Sigmoid colon (tissue), 7 donors: ENCODE measurements around the gene OTX1. TPM values are rescaled to one million over a fixed set of nuclear protein-coding genes. Genes with fewer than 3 reads are reported as not detected.

Experiments used
- DNase-seq: peaks from one replicate; pipeline ENCODE4 v3.0.0-alpha.2; 2019
- H3K27ac ChIP-seq, 4 donors: fragments of 200-600 bp; sonication (generic); one replicate each; pipeline ENCODE4 v1.5.1; 2016 to 2019; ENCODE audit warnings: mild to moderate bottlenecking in 1 of 4
- H3K27me3 ChIP-seq, 3 donors: fragments of 200-600 bp; sonication (generic); one replicate each; pipeline ENCODE4 v1.5.1; 2019; ENCODE audit warnings: mild to moderate bottlenecking in 1 of 3
- H3K36me3 ChIP-seq, 4 donors: fragments of 200-600 bp; sonication (generic); one replicate each; pipeline ENCODE4 v1.5.1; 2016 to 2019
- H3K4me1 ChIP-seq, 4 donors: fragments of 200-600 bp; sonication (generic); one replicate each; pipeline ENCODE4 v1.5.1; 2017 to 2019
- H3K4me3 ChIP-seq, 4 donors: fragments of 200-600 bp; sonication (generic); one replicate each; pipeline ENCODE4 v1.5.1; 2017 to 2019; ENCODE audit warnings: mild to moderate bottlenecking in 2 of 4, moderate library complexity in 1 of 4
- H3K9me3 ChIP-seq, 4 donors: fragments of 200-600 bp in 3 of 4; sonication (generic) in 3 of 4; one replicate each; pipeline versions ENCODE4 v1.5.1 to v1.6.1; 2013 to 2019
- EP300 ChIP-seq, 4 donors: sonication (generic); formaldehyde crosslinking; IDR thresholded peaks; one replicate each; pipeline ENCODE4 v1.6.1; 2017; ENCODE audit warnings: antibody characterized with exemption in 4 of 4
- POLR2A ChIP-seq, 2 donors: fragments of 450-650 bp; IDR thresholded peaks; one replicate each; pipeline ENCODE4 v1.6.1; 2016; ENCODE audit warnings: antibody characterized with exemption in 2 of 2, mild to moderate bottlenecking in 2 of 2, moderate library complexity in 2 of 2
- POLR2AphosphoS5 ChIP-seq, 4 donors: sonication (generic); formaldehyde crosslinking; IDR thresholded peaks; one replicate each; pipeline ENCODE4 v1.6.1; 2017; ENCODE audit warnings: antibody characterized with exemption in 4 of 4
- WGBS, 2 donors: extraction: QIAGEN DNeasy Blood & Tissue Kit; methylation state at CpG; one replicate each; pipeline ENCODE4 v1.1.7; 2013; 5-methylcytosine and 5-hydroxymethylcytosine counted together
- intact Hi-C: fragments of 100-400 bp; cut with DNase I; formaldehyde crosslinking; loops from one replicate; pipeline ENCODE4 v1.15.1; 2023
- polyA plus RNA-seq, 3 donors: library from polyadenylated mRNA; stranded (reverse); fragments of 200-250 nt; gene quantifications; one replicate each; pipeline ENCODE4 v1.2.3, GENCODE V29; 2013
- total RNA-seq, 4 donors: library from RNA; depleted of rRNA; stranded (reverse); fragments of >200 nt; gene quantifications; one replicate each; pipeline ENCODE4 v1.1.0, GENCODE V29; 2016
- TF ChIP-seq, protein P1 (sequence below), 4 experiments: fragments of 450-650 bp in 3 of 4; fragments of 200-600 bp in 1 of 4; IDR thresholded peaks; one replicate each; pipeline ENCODE4 v1.5.1; 2016 to 2019; ENCODE audit warnings: antibody characterized with exemption in 4 of 4, mild to moderate bottlenecking in 3 of 4, moderate library complexity in 2 of 4
- donor health status: healthy with polysubstance abuse.
- donor health status: Bipolar disorder and iron deficiency.
- donor health status: healthy.

Gene OTX1
- total and polyA plus RNA-seq, 7 donors = 0.54 TPM; not detected in 6

GRCh38 chr2:63041592-63041991 is 9.0 kb upstream of the OTX1 start:
- no peak for DNase-seq
- no peak overlapping the region for H3K27ac ChIP-seq
- intact Hi-C loops = no loop called here
- no peaks in the 10 kb centered on the region for H3K9me3 ChIP-seq
- H3K36me3 ChIP-seq = peaks cover 0 to 36% (median 11%) of the 10 kb centered on the region in 4 donors
- 100% methylated on average over 1 of the region's 1 CpG for WGBS, 2 donors
- no peaks in the 10 kb centered on the region for H3K4me1 ChIP-seq
- TF ChIP-seq, protein P1, sequence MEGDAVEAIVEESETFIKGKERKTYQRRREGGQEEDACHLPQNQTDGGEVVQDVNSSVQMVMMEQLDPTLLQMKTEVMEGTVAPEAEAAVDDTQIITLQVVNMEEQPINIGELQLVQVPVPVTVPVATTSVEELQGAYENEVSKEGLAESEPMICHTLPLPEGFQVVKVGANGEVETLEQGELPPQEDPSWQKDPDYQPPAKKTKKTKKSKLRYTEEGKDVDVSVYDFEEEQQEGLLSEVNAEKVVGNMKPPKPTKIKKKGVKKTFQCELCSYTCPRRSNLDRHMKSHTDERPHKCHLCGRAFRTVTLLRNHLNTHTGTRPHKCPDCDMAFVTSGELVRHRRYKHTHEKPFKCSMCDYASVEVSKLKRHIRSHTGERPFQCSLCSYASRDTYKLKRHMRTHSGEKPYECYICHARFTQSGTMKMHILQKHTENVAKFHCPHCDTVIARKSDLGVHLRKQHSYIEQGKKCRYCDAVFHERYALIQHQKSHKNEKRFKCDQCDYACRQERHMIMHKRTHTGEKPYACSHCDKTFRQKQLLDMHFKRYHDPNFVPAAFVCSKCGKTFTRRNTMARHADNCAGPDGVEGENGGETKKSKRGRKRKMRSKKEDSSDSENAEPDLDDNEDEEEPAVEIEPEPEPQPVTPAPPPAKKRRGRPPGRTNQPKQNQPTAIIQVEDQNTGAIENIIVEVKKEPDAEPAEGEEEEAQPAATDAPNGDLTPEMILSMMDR (IDR thresholded peaks at IDR 0.05) = no peak
- TF ChIP-seq EP300 (IDR thresholded peaks at IDR 0.05) (no peak), POLR2AphosphoS5 (IDR thresholded peaks at IDR 0.05) (no peak), POLR2A (IDR thresholded peaks at IDR 0.05) (no peak)
- no peak overlapping the region for H3K4me3 ChIP-seq
- peaks cover 0 to 44% (median 9%) of the 10 kb centered on the region in 3 donors for H3K27me3 ChIP-seq

GRCh38 chr2:63044362-63045327 is 6.0 kb upstream of the OTX1 start:
- H3K36me3 ChIP-seq = peaks cover 0 to 31% (median 11%) of the 10 kb centered on the region in 4 donors
- H3K4me1 ChIP-seq = peaks cover 0 to 19% (median 15%) of the 10 kb centered on the region in 4 donors
- intact Hi-C loops = no loop called here
- H3K9me3 ChIP-seq = peaks cover 0 to 4% (median 0%) of the 10 kb centered on the region in 4 donors
- DNase-seq = no peak
- H3K27me3 ChIP-seq = peaks cover 27 to 74% (median 39%) of the 10 kb centered on the region in 3 donors
- no peak overlapping the region for H3K4me3 ChIP-seq
- WGBS, 2 donors = 96 to 97% methylated on average over 36 of the region's 36 CpGs
- no peak for TF ChIP-seq POLR2A (IDR thresholded peaks at IDR 0.05)
- no peak for TF ChIP-seq POLR2AphosphoS5 (IDR thresholded peaks at IDR 0.05)
- TF ChIP-seq, protein P1 (IDR thresholded peaks at IDR 0.05) = no peak
- no peak for TF ChIP-seq EP300 (IDR thresholded peaks at IDR 0.05)
- H3K27ac ChIP-seq = no peak overlapping the region

DNA sequence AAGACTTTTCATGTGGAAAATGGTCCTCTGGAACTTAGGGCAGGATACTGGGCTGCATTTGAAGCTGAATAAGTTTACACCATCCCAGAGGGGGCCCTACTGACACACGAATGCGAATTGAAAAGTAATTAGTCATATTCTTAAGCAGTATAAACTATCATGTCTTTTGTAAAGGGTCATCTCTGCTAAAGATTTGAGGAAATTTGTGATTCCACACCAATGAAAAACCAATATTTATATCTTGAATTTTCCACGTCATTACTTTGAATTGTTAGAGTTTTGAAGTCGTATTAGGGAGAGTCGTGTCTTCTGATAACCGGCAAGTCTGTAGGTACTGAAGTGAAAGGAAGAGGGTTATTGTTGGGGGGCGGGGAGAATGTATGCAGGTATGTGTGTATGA is 4.1 kb upstream of the OTX1 start:
- Histone ChIP-seq H3K4me3 (no peak overlapping the region), H3K27ac (no peak overlapping the region), H3K36me3 (peaks cover 0 to 31% (median 9%) of the 10 kb centered on the region in 4 donors), H3K4me1 (peaks cover 2 to 38% (median 33%) of the 10 kb centered on the region in 4 donors), H3K9me3 (peaks cover 0 to 4% (median 0%) of the 10 kb centered on the region in 4 donors), H3K27me3 (peaks cover 41 to 93% (median 58%) of the 10 kb centered on the region in 3 donors)
- TF ChIP-seq, protein P1 (IDR thresholded peaks at IDR 0.05) = no peak
- TF ChIP-seq POLR2AphosphoS5 (IDR thresholded peaks at IDR 0.05) (no peak), POLR2A (IDR thresholded peaks at IDR 0.05) (no peak), EP300 (IDR thresholded peaks at IDR 0.05) (no peak)
- DNase-seq = no peak
- intact Hi-C loops = no loop called here
- WGBS, 2 donors = 93 to 95% methylated on average over 7 of the region's 7 CpGs

- 29 to 52% methylated on average over 8 of the region's 8 CpGs for WGBS, 2 donors
- Histone ChIP-seq H3K27ac (no peak overlapping the region), H3K36me3 (peaks cover 0 to 31% (median 9%) of the 10 kb centered on the region in 4 donors), H3K4me1 (peaks cover 2 to 39% (median 33%) of the 10 kb centered on the region in 4 donors), H3K9me3 (peaks cover 0 to 7% (median 0%) of the 10 kb centered on the region in 4 donors), H3K4me3 (no peak overlapping the region), H3K27me3 (peaks cover 45 to 95% (median 62%) of the 10 kb centered on the region in 3 donors)
- intact Hi-C loops = no loop called here
- TF ChIP-seq, protein P1 (IDR thresholded peaks at IDR 0.05) = no peak
- no peak for TF ChIP-seq EP300 (IDR thresholded peaks at IDR 0.05)
- no peak for TF ChIP-seq POLR2A (IDR thresholded peaks at IDR 0.05)
- TF ChIP-seq POLR2AphosphoS5 (IDR thresholded peaks at IDR 0.05) = no peak
- no peak for DNase-seq
Measured at GRCh38 chr2:63046961-63047320, 3.7 kb upstream of the OTX1 start.
